GM18519 (cell line): ENCODE results near the gene CTSL.
"Not testable (repeated sequence)": the region's sequence is repeated elsewhere in the genome, so short reads cannot be mapped to it uniquely, and the experiment has no call there.

Source experiments
- ATAC-seq: cut with Tn5 transposase; IDR thresholded peaks from one replicate; pipeline ENCODE4 v1.9.1; 2021; ENCODE audit warnings: mild to moderate bottlenecking, moderate library complexity; ENCODE audit not compliant: unreplicated experiment, low FRiP score

The CTSL gene

GRCh38 chr9:87750726-87751125, 24.8 kb downstream of the CTSL start:
- no peak for ATAC-seq

- no peak for ATAC-seq
Observed at GRCh38 chr9:87751423-87751822, 25.5 kb downstream of the CTSL start.

DNA sequence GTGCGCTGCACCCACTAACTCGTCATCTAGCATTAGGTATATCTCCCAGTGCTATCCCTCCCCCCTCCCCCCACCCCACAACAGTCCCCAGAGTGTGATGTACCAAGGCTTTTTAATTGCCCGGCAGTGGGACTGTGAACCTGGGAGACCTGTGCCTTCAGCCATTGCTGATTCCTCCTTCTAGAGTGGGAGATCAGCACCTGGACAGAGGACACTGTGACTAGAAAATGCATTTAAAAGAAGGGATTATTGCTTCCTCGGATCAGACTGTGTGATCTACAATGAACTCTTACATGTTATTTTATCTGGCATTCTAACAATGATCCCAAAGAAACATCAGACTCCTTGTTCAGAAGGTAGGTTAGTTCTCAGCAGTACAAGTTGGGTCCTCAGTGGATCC, 25.9 kb downstream of the CTSL start:
- ATAC-seq = no peak

- ATAC-seq = no peak
Observed at GRCh38 chr9:87753313-87753712, 27.4 kb downstream of the CTSL start.

GRCh38 chr9:87758330-87758729, 32.4 kb downstream of the CTSL start:
- not testable (repeated sequence) for ATAC-seq

DNA sequence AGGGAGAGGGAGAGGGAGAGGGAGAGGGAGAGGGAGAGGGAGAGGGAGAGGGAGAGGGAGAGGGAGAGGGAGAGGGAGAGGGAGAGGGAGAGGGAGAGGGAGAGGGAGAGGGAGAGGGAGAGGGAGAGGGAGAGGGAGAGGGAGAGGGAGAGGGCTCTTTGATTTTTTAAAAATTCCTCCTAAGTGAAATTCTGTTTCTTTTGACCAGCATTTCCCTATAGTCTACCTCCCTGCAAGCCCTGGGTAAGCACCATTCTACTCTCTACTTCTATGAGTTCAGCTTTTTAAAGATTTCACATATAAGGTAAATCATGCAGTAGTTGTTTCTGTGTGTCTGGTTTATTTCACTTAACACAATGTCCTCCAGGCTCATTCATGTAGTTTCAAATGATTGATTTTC, 34.1 kb downstream of the CTSL start:
- ATAC-seq = not testable (repeated sequence)

DNA sequence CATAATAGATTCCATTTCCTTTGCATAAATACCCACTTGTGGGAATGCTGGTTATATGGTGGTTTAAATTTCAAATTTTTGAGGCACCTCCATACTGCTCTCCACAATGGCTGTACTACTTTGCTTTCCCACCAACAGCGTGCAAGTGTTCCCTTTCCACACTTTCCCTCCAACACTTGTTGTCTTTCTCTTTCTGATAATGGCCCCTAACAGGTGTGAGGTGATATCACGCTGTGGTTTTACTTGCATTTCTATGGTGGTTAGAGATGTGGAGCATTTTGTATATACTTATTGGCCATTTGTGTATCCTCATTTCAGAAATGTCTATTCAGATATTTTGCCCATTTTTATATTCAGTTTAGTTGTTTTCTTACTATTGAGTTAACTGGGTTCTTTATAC, 34.6 kb downstream of the CTSL start:
- ATAC-seq = no peak

DNA sequence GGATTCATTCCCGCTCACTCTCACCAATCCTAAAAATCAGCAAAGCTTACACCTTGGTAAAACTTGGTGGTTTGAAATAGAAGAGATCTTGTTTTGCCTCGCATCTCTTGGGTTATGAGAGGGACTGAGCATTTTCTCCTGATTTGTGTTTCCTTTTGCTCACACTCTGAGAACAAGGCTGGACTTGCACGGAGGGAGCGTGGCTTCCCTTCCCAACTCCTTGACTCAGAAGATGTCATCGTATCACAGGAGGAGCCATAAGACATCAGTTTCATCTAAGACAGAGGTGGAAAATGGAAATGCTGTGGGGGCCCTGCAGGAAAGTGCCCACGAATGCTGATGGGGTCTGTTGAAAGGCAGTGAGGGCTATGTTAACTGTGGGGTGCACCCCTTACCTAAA, 37.4 kb downstream of the CTSL start:
- ATAC-seq = no peak

- no peak for ATAC-seq
Observed at GRCh38 chr9:87765521-87765920, 39.6 kb downstream of the CTSL start.

- no peak for ATAC-seq
Observed at GRCh38 chr9:87766697-87767096, 40.8 kb downstream of the CTSL start.

DNA sequence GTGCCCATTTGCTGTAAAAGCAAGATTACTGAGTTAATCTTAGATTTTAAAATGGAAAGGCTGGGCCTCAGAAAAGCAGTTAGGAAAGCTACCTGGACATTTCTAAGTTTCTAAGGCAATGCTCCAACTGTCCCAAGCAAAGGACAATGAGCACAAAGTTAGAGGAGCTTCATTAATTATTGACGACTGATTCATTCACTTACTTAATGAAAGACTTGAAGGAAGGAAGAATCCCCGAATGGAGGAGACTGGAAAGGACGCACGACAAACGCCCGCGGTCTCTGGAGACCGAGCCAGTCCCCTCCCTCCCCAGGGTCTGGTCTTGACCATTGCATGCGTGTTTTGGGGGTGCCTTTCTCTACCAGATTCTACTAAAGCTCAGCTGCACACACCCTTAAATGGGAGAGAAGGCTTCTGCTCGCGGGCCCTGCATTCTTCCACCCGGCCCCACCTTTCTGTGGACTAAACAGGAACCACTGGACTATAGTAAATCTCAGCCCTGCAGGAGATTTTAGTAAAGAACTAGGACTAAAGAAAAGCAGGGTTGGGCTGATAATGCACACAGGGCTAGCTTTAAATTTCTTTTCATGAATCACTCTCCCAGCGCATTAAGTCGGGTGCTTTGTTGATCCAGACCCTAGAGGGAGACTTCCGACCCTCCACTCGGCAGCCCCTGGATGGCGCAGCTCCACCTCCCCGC, 44.8 kb downstream of the CTSL start:
- ATAC-seq = no peak

GRCh38 chr9:87771316-87772006, 45.5 kb downstream of the CTSL start:
- ATAC-seq = no peak

DNA sequence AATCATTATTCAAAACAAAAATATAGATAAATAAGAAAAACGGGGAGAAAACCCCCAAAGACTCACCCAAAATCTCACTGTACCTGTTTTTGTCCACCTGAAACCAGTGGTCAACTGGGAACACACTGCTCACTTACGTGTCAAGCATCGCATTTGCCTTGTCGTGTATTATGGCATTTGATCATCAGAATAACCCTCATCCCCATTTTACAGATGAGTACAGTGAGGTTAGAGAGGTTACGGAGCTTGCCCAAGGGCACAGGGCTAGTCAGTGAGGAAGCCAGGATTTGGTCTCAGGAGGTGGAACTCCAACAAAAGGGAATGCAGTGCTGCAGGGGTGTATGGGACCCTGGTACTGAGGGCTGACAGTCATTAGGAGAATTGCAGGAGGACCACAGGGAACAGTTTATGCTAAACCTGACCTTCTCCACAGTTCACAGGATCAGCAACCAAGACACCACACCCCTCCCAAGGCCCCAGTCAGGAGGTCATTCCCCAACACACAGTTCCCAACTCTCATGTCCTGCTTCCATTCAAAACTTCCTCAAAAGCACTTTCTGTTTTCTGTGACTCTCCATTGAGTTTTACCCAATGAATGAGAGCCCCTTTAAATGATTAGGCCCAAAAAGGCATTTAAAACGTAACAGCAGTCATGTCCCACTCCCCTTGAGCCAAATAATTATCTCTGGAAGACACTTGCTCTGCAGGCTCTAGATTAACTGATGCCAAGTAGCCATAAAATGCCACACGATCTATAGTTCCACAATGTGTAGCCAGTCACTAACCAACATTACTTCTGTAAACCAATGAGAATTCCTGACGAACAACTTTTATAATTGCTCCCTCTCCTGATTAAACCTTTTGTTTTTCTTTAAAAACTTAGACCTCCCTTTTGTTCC, 50.8 kb downstream of the CTSL start:
- ATAC-seq = no peak

GRCh38 chr9:87778996-87779395, 53.1 kb downstream of the CTSL start:
- ATAC-seq = no peak
